Stimulated activated CD4-positive, alpha-beta T cell treated with anti-CD3 and anti-CD28 coated beads, Interleukin-12 subunit alpha, Interleukin-12 subunit beta, amount 100 ng/mL, for 48 hours (primary cell): ENCODE data around the gene OR1M1.
"Not testable (repeated sequence)": the region's sequence is repeated elsewhere in the genome, so short reads cannot be mapped to it uniquely, and the experiment has no call there.

Experiments used
- DNase-seq, 3 donors: peaks; one replicate each; pipeline ENCODE4 v3.0.0-alpha.2; 2020; ENCODE audit warnings: low read depth in 2 of 3, low spot score in 1 of 3

OR1M1 gene, protein sequence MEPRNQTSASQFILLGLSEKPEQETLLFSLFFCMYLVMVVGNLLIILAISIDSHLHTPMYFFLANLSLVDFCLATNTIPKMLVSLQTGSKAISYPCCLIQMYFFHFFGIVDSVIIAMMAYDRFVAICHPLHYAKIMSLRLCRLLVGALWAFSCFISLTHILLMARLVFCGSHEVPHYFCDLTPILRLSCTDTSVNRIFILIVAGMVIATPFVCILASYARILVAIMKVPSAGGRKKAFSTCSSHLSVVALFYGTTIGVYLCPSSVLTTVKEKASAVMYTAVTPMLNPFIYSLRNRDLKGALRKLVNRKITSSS

DNA sequence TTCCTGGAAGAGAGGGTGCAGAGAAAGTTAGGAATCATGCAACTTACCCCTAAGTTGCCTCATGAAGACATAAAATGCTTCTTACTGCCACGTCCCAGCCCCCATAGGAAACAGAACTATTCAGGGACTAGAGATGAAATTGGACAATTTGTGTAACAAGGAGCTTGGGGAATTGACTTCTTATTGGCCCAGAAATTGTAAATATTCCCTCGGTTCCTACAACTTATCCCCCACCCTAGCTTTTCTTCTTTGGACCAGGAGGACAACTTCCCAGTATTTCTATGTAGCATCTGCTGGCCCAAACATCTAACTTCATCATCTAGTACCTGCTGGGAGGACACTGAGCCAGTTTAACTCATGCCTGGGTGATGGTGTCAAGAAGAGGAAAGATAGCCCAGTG, at the start of gene OR1M1:
TSS of gene OR1M1 (plus strand) at position 301 of the 400 bp plus-strand sequence. CDS start 6,184 bp downstream, outside the sequence.
- no peak for DNase-seq

DNA sequence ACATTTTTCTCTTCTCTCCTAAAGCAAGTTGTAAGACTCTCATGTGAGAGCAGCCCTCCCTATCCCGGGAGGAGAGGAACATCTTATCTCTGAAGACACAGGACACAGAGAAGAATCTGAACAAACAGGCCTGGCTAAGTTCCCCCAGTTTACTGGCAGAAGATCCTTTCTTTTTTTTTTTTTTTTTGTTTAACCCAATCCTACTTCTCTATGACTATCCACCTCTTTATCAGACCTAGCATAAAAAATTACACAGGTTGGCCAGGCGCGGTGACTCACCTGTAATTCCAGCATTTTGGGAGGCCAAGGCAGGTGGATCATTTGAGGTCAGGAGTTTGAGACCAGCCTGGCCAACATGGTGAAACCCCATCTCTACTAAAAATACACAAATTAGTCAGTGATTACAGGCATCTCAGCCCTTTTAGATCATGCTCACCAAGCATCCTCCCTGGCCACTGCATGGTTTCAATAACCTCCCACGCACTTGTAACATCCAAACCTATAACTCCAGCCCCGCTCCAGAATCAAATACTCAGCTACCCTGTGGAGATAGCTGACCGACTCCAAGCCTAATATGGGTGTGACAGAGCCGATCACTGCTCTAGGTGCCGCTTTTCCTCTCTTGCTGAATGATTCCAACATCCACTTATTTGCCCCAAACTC, 49.3 kb upstream of the OR1M1 start:
- DNase-seq = no peak

DNA sequence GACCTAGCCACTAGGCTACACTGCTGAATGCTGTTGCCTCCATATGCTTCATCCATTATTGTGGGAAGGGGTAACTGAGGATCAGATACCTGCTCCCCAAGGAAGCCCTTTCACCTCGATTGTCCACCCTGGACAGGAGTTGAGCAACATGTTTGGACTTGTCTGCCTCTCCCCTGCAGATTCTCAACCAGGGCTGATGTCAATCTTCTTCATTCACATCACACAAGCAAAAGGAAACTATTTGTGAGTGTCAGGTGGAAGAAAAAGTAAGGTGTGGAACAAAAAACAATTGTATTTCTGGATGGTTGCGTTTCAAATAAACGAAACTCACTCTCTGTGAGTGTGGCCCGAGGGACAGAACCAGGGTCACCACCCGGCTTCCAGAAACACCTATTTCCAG, 47.1 kb upstream of the OR1M1 start:
- no peak for DNase-seq

DNA sequence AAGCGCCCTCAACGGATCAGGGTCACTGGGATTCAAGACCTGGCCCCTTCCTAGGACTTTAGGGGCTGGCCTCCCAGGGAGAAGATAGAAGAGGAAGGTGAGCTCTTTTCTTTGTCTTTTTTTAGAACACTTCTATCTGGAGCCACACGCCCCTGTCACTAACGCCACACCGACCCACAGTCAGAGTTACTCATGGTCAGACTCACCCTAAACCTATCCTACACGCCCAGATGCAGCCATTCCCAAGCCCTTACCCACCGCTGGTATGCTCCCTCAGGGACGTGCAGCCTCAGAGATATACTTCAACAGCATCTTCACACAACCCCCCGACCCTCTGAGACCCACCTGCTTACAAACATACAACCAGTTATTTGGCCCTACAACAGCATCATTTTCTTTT, 46.7 kb upstream of the OR1M1 start:
- no peak for DNase-seq

DNA sequence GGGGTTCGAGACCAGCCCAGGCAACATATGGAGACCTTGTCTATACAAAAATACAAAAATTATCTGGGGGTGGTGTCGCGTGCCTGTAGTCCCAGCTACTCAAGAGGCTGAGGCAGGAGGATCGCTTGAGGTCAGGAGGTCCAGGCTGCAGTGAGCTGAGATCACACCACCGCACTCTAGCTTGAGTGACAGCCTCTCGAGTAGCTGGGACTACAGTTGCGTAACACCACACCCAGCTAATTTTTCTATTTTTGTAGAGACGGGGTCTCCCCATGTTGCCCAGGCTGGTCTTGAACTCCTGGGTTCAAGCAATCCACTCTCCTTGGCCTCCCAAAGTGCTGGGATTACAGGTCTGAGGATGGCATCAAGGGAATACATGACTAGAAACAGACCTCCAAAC, 45.8 kb upstream of the OR1M1 start:
- no peak for DNase-seq

DNA sequence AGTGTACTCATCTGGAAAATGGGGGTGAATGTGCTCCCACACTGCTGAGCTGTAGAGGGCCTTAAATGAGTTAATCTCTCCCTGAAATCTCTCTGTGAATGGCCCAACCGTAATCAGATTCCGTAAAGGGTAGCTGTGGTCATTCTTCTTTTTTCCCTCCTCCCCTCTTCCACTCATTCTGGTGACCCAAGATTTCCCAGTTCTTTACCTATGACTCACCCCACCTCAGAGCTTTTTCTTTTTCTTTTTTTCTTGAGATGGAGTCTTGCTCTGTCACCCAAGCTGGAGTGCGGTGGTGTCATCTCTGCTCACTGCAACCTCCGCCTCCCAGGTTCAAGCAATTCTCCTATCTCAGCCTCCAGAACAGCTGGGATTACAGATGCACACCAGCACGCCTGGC, 43.3 kb upstream of the OR1M1 start:
- no peak for DNase-seq

DNA sequence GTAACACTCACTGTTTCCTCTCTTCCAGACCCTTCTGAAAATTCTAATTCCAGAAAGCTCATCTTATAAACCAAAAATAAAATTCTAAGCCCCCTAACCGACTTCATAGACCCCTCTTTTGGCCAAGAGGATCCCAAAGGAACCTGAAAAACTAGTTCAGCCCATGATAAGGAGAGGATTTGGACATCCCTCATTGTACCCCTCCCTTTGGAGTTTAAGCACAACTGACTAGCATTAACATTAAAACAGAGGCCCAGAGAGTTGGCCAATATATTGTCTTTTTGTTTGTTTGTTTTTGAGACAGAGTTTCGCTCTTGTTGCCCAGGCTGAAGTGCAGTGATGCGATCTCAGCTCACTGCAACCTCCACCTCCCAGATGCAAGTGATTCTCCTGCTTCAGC, 42.4 kb upstream of the OR1M1 start:
- DNase-seq = no peak

DNA sequence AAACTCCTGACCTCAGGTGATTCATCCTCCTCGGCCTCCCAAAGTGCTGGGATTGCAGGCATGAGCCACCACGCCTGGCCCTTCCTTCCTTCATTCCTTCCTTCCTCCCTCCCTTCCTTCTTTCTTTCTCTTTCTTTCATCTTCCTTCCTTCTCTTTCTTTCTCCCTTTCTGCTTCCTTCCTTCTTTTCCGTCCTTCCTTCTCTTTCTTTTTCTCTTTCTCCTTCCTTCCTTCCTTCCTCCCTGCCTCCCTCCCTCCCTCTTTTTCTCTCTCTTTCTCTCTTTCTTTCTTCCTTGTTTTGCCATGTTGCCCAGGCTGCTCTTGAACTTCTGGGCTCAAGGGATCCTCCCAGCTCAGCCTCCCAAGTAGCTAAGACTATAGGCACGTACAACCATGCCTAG, 40.2 kb upstream of the OR1M1 start:
- DNase-seq = no peak

DNA sequence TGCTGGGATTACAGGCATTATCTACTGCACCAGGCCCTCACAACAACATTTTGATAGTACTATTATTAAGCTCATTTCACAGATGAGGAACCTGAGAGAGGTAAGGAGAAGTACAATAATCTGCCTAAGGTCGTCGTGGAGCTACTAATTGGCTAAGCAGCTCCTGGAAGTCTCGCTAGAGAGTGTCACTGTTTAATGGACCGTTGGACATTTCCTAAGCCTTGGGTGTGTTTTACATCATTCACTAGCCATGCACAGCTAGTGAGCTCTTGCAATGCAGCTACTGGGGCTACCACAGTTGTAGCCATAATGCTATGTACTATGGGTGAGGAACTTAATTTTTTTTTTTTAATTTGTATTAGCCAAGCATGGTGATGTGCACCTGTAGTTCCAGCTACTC, 34.0 kb upstream of the OR1M1 start:
- DNase-seq = no peak

DNA sequence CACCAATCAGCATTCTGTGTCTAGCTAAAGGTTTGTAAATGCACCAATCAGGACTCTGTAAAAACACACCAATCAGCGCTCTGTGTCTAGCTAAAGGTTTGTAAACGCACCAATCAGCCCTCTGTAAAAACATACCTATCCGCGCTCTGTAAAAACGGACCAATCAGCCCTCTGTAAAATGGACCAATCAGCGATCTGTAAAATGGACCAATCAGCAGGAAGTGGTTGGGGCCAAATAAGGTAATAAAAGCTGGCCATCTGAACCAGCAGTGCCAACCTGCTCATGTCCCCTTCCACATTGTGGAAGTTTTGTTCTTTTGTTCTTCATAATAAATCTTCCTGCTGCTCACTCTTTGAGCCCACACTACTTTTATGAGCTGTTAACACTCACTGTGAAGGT, 33.2 kb upstream of the OR1M1 start:
- DNase-seq = not testable (repeated sequence)

DNA sequence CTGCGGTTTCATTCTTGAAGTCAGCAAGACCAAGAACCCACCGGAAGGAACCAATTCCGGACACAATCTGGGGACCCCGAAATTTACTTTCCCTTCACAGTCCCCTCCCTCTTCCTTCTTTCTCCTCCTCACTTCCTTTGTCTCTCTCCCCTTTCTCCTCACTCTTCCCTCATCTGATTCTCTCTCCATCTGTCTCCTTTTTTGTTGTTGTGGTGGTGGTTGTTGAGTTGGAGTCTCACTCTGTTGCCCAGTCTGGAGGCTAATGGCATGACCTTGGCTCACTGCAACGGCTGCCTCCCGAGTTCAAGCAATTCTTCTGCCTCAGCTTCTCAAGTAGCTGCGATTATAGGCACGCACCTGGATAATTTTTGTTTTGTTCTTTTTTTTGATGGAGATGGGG, 32.7 kb upstream of the OR1M1 start:
- DNase-seq = no peak

DNA sequence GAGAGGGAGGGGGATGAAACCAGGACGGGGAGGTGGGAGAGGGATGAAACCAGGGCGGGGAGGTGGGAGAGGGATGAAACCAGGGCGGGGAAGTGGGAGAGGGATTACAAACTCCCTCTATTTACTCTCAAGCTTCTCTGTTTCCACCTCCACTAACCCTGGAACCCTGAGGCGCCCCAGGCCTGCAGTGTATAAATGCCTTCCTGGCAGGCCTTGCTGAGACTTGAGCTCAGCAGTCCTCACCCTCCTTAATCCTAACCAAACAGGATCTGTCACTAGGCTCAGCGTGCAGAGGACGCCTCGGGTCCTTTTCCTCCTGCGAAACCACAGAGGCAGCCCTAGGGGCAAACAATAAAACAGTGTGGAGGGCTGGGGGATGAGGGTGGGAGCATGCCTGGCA, 32.1 kb upstream of the OR1M1 start:
- DNase-seq = no peak

DNA sequence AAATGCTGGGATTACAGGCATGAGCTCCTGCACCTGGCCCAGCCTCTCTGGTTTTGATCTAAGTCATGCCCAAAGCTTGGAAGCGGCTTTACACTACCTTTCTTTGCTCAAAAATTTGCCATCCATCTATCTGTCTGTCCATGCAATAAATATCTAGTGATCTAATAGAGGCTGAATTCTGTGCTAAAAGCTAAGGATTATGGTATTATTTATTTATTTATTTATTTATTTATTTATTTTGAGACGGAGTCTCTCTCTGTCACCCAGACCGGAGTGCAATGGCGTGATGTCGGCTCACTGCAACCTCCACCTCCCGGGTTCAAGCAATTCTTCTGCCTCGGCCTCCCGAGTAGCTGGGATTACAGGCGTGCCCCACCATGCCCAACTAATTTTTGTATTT, 30.7 kb upstream of the OR1M1 start:
- not testable (repeated sequence) for DNase-seq

DNA sequence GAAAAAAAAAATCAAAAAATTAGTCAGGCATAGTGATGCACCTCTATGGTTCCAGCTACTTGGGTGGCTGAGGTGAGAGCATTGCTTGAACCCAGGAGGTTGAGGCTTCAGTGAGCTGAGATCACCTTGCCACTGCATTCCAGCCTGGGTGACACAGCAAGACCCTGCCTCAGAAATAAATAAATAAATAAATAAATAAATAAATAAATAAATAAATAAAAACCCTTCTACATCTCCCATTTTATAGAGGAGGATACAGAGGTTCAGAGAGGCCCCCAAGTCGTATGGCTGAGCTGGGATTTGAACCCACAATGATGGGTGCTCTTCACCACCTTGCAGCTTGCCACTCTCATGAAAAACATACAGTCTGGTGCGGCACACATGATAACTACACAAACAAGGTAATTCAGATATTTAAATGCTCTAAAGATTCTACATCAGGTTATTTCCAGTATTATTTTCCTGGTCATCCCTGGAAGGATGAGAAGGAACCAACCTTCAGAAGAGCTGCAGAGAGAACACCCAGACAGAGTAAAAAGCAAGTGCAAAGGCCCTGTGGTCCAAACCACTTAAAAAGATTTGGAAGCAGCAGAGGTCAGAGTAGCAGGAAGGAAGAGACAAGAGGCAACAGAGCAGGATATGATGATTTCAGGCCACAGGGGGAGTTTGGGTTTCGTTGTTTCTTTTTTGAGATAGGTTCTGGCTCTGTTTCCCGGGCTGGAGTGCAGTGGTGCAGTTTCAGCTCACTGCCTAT, 29.2 kb upstream of the OR1M1 start:
- DNase-seq = no peak

DNA sequence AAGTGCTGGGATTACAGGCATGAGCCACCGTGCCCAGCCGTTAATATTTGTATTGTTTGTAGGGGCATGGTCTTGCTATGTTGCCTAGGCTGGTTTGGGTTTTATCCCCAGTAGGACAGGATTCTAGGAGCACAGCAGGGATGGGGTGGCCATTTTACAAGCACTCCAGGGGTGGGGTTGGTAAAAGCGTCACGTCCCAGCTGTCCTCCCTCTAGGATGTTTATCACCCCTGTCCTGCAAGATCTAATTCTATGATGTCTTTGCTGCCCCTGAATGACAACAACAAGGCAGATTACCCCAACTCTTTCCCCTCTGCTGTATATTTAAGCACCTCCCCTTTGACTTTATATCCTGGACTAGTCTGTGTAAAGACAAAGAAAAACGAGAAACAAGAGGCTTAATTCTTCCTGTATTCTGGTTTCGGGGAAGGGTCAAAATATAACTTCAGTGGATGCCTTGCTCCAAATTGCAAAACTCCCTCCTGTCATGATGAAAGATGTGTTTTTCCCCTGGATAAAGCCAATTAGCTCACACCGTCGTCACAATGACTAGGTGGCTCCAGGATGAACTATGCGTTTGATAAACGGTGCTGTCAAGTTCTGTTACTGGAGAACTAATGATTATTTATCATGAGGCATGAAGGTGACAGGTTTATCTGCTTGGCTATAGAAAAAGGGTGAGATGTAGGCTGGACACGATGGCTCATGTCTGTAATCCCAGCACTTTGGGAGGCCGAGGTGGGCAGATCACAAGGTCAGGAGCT, 27.8 kb upstream of the OR1M1 start:
- no peak for DNase-seq

DNA sequence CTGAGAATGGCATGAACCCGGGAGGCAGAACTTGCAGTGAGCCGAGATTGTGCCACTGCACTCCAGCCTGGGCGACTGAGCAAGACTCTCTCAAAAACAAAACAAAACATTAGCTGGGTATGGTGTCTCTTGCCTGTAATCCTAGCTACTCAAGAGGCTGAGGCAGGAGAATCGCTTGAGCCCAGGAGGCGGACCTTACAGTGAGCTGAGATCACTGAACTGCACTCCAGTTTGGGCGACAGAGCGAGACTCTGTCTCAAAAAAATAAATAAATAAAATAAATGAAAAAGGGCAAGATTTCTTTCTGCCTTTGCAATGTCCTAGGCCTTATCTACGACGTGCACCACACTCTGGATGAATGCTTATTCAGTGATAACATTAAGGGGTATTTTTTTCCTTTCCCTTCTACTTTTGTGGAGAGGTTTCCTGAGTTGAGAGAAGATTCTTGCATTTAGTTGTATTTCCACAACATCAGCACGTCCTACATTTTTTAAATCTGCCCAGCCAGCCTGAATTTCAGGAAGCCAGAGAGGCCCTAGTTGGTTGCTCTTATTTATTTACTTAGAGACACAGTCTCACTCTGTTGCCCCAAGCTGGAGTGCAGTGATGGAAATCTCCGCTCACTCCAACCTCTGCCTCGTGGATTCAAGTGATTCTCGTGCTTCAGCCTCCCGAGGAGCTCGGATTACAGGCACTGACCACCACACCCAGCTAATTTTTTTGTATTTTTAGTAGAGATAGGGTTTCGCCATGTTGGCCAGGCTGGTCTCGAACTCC, 26.1 kb upstream of the OR1M1 start:
- DNase-seq = no peak

DNA sequence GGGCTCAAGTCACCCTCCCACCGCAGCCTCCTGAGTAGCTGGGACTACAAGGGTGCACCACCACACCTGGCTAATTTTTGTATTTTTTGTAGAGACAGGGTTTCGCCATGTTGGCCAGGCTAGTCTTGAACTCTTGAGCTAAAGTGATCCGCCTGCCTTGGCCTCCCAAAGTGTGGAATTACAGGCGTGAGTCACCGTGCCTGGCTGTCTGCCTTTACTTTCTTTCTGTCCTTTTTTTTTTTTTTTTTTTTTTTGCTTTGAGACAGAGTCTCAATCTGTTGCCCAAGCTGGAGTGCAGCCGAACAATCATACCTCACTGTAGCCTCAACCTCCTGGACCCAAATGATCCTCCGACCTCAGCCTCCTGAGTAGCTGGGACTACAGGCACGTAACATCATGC, 25.0 kb upstream of the OR1M1 start:
- no peak for DNase-seq

DNA sequence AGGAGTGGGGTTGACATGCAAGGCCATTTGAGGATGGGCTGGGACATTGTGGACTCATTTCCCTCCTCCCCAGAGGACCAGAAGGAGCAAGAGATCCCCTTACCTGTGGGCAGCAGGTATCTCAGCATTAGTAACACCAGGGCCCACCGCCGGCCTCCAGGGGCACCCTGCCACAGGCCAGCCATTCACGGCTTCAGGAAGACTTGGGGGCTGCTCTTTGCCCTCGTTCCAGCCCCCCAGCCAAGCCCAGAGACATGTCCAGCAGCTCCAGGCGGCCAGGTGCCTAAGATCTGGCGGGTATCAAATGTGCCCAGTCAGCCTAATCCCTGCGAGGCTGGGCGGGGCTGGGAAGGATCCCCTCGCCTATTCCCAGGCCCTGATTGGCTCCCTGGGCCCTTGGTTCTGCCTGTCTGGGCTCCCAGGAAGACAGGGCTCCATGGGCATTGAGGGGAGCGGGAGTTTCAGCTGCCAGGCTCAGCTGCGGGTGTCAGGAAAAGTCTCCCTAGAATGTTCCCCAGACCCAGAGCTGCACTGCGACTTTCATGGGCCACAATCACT, 21.3 kb upstream of the OR1M1 start:
- DNase-seq = no peak

DNA sequence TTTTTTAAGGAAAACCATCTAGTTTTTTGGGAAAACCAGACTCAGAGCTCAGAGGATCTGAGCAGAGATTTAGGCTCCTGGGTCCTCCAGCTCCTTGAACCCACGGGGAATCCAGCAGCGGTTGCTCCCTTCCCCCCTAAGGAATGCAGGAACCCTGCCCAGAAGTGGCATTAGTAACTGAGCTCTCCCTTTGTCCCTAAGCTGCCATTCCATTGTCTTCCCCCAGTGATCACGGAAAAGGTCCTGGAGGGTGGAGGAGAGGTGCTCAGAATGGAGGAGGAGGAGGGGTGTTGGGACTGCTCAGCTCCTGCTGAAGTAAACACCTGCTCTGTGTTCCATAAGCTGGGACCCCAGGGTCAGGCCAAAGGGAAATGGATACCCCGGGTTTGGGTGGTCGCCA, 16.8 kb upstream of the OR1M1 start:
- no peak for DNase-seq

DNA sequence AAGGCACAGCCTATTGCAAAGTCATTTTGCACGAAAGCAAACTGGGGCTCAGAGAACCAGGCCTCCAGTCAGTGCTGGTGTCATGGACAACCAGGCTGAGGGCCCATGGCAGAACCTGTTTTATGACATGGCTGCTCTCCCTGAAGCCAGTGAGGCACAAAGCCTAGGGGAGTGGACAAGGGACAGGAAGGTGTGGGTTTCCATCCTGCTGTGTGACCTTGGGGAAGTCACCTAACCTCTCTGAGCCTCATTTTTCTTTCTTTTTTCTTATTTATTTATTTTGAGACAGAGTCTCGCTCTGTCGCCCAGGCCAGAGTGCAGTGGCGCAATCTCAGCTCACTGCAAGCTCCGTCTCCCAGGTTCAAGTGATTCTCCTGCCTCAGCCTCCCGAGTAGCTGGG, 15.1 kb upstream of the OR1M1 start:
- DNase-seq = not testable (repeated sequence)
